Embryonic facial prominence (tissue), 1 donor: ENCODE measurements around the gene XIRP2.
"Not testable (repeated sequence)": the region's sequence is repeated elsewhere in the genome, so short reads cannot be mapped to it uniquely, and the experiment has no call there.

Experiments used
- DNase-seq: peaks from one replicate; pipeline ENCODE4 v3.0.0-alpha.2; 2016; ENCODE audit errors: extremely low spot score

The XIRP2 gene

GRCh38 chr2:167049659-167050058 is 161.4 kb downstream of the XIRP2 start:
- DNase-seq: no peak

- no peak for DNase-seq
Measured at GRCh38 chr2:167052825-167053224, 164.5 kb downstream of the XIRP2 start.

- no peak for DNase-seq
Measured at GRCh38 chr2:167054881-167055280, 166.6 kb downstream of the XIRP2 start.

GRCh38 chr2:167057446-167057845 is 169.2 kb downstream of the XIRP2 start:
- no peak for DNase-seq

- DNase-seq: no peak
Measured at GRCh38 chr2:167059173-167059572, 170.9 kb downstream of the XIRP2 start.

GRCh38 chr2:167069855-167070254 is 181.6 kb downstream of the XIRP2 start:
- no peak for DNase-seq

- DNase-seq: not testable (repeated sequence)
Measured at GRCh38 chr2:167075708-167076107, 187.4 kb downstream of the XIRP2 start.

GRCh38 chr2:167098931-167099330 is 210.7 kb downstream of the XIRP2 start:
- DNase-seq: not testable (repeated sequence)

- no peak for DNase-seq
Measured at GRCh38 chr2:167100506-167100905, 212.2 kb downstream of the XIRP2 start.

GRCh38 chr2:167103028-167103756 is 214.9 kb downstream of the XIRP2 start:
- DNase-seq: no peak

- DNase-seq: no peak
Measured at GRCh38 chr2:167103757-167104133, 215.5 kb downstream of the XIRP2 start.

- DNase-seq: no peak
Measured at GRCh38 chr2:167104691-167105090, 216.4 kb downstream of the XIRP2 start.

GRCh38 chr2:167109682-167110081 is 221.4 kb downstream of the XIRP2 start:
- DNase-seq: not testable (repeated sequence)

GRCh38 chr2:167110345-167110744 is 222.1 kb downstream of the XIRP2 start:
- DNase-seq: no peak

GRCh38 chr2:167114018-167114417 is 225.7 kb downstream of the XIRP2 start:
- no peak for DNase-seq

GRCh38 chr2:167115541-167115940 is 227.3 kb downstream of the XIRP2 start:
- no peak for DNase-seq

GRCh38 chr2:167122389-167122788 is 234.1 kb downstream of the XIRP2 start:
- no peak for DNase-seq

GRCh38 chr2:167126165-167126564 is 237.9 kb downstream of the XIRP2 start:
- DNase-seq: no peak

GRCh38 chr2:167127135-167127534 is 238.9 kb downstream of the XIRP2 start:
- no peak for DNase-seq

GRCh38 chr2:167128130-167128529 is 239.8 kb downstream of the XIRP2 start:
- no peak for DNase-seq

GRCh38 chr2:167132066-167132465 is 243.8 kb downstream of the XIRP2 start:
- DNase-seq: no peak

GRCh38 chr2:167132906-167133555 is 244.8 kb downstream of the XIRP2 start:
- no peak for DNase-seq

- DNase-seq: no peak
Measured at GRCh38 chr2:167133614-167134013, 245.3 kb downstream of the XIRP2 start.
